Measurements from ENCODE around the gene MCHR1. TPM values are rescaled to one million over a fixed set of nuclear protein-coding genes. Genes with fewer than 3 reads are reported as not detected.
"Not testable (repeated sequence)": the region's sequence is repeated elsewhere in the genome, so short reads cannot be mapped to it uniquely, and the experiment has no call there.

The MCHR1 gene
- polyA plus RNA-seq, 2 of the 4 experiments (the other 2 are of a cell fraction) = not detected

- no peak for TF ChIP-seq REST (IDR thresholded peaks at IDR 0.05)
- TF ChIP-seq, protein P1, sequence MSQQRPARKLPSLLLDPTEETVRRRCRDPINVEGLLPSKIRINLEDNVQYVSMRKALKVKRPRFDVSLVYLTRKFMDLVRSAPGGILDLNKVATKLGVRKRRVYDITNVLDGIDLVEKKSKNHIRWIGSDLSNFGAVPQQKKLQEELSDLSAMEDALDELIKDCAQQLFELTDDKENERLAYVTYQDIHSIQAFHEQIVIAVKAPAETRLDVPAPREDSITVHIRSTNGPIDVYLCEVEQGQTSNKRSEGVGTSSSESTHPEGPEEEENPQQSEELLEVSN (IDR thresholded peaks at IDR 0.05; ENCODE audit: borderline replicate concordance, low read depth) = no peak
- TF ChIP-seq EHF (CRISPR knock-in tag; IDR thresholded peaks at IDR 0.05) = no peak
These were observed 39.2 kb downstream of the MCHR1 start (continued) for GRCh38 chr22:40718250-40719204.

- FAIRE-seq (no peak), DNase-seq (ENCODE audit: low read depth in 1 of 2, low spot score in 1 of 2) (no peak), ATAC-seq (no peak)
- Histone ChIP-seq H3K9me3 (no peaks in the 10 kb centered on the region), H3K4me1 (peaks cover 23% of the 10 kb centered on the region; the same call in 2 of the 3 replicates), H3K27ac (0 out of 6 replicates have a peak overlapping the region, but pooled peaks of 1 of the 2 experiments have one; percentile 12), H3K4me2 (no peak overlapping the region), H3K4me3 (no peak overlapping the region)
- TF ChIP-seq TP53 (CRISPR knock-in tag; IDR thresholded peaks at IDR 0.05) (no peak), CTCF (IDR thresholded peaks at IDR 0.05) (no peak), CHD4 (IDR thresholded peaks at IDR 0.05; ENCODE audit: borderline replicate concordance) (no peak), HEYL (CRISPR knock-in tag; IDR thresholded peaks at IDR 0.05) (no peak), CBX2 (IDR thresholded peaks at IDR 0.05; ENCODE audit: borderline replicate concordance, low read depth) (no peak), KDM5A (IDR thresholded peaks at IDR 0.05) (no peak), JUN (IDR thresholded peaks at IDR 0.05) (no peak), HDAC2 (IDR thresholded peaks at IDR 0.05) (no peak), EHMT2 (IDR thresholded peaks at IDR 0.05; ENCODE audit: low read depth) (no peak), SREBF2 (IDR thresholded peaks at IDR 0.05) (no peak), FOSB (CRISPR knock-in tag; IDR thresholded peaks at IDR 0.05) (no peak), RFX5 (IDR thresholded peaks at IDR 0.05) (no peak), PHF8 (IDR thresholded peaks at IDR 0.05; ENCODE audit: borderline replicate concordance, low read depth) (no peak), RNF2 (IDR thresholded peaks at IDR 0.05; ENCODE audit: borderline replicate concordance, low read depth) (no peak)
- CTCF ChIA-PET = interaction anchor here (3.8 kb wide), 1 partner anchor 40 kb away, joined by 12 read pairs; no protein-coding TSS in a partner anchor
- WGBS (ENCODE audit: missing lambda C conversion rate) = 80% methylated on average over 5 of the region's 6 CpGs
- POLR2A ChIA-PET = no interaction called here
These were observed 40.3 kb downstream of the MCHR1 start for GRCh38 chr22:40719599-40719998.

- H3K4me3 ChIP-seq; FAIRE-seq; POLR2A ChIA-PET; H3K4me2 ChIP-seq; ATAC-seq; H3K9me3 ChIP-seq; H3K27ac ChIP-seq; DNase-seq (ENCODE audit: low read depth in 1 of 2, low spot score in 1 of 2): not testable (repeated sequence)
- peaks cover 18% of the 10 kb centered on the region; the same call in 2 of the 3 replicates for H3K4me1 ChIP-seq
- WGBS (ENCODE audit: missing lambda C conversion rate) = 91% methylated on average over 6 of the region's 6 CpGs
- CTCF ChIA-PET = interaction anchor here (2.7 to 3.8 kb wide), 2 partner anchors 37 to 40 kb away, joined by 9 to 12 read pairs; no protein-coding TSS in a partner anchor
These were observed 40.9 kb downstream of the MCHR1 start for GRCh38 chr22:40720156-40720537.

Data from A549 (cell line).